Left lobe of liver (tissue), 2 donors: Measurements from ENCODE around the gene FGF1. TPM values are rescaled to one million over a fixed set of nuclear protein-coding genes. Genes with fewer than 3 reads are reported as not detected.

Source experiments
- ATAC-seq: fragments of 200-7000 bp; cut with Tn5 transposase; one replicate; pipeline ENCODE4 v1.9.1; 2020; ENCODE audit warnings: mild to moderate bottlenecking, moderate library complexity
- DNase-seq: peaks from one replicate; pipeline ENCODE4 v3.0.0-alpha.2; 2020; ENCODE audit warnings: low spot score
- total RNA-seq: library from RNA; stranded (reverse); gene quantifications from one replicate; pipeline ENCODE4 v1.2.1, GENCODE V29; 2021
- donor health status: DM: no; HTN: no; CAD: no; lungs with moderate emphysema.
- donor health status: DM: no; HTN: yes; CAD: no.

The FGF1 gene
- total RNA-seq, 1 donor from 2014 or later, result 0.25 TPM

DNA sequence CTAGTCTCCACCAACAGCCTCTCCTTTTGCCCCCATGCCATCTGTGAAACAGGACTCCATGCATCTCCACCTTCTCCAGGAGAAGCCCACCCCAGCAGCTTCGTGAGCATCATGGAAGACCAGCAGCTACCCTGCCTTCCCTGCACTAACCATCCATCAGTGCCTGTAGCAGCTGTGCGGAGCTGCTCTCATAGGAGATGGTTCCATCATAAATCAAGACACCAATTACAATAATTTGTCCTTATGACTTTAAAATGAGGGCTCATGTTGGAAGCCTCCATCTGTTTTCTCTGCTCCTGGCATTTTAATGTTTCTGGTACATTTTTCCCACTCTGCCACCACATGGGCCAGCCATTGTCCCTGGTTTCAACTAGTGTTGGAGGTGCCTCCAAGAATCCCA, 69.9 kb downstream of the FGF1 start:
- no peak for ATAC-seq
- no peak for DNase-seq

DNA sequence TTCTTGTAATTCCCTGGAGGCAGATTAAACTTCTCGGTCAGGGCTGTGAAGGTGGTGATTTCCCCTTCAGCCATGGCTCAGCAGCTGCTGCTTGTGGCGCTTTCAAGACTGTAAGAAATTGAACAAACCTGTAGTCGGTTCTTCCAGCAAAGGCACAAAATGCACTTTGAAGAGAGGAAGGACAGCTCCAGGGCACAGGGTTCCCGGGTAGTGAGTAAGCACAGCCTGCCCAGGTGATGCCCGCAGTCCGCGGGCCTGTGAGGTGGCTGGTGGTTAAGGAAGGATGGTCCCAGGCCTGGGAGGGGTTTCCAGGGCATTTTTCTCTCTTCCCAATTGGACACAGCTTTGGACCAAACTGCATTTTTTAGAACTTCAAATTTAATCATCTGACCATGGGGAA, 71.8 kb downstream of the FGF1 start:
- DNase-seq (no peak), ATAC-seq (no peak)

DNA sequence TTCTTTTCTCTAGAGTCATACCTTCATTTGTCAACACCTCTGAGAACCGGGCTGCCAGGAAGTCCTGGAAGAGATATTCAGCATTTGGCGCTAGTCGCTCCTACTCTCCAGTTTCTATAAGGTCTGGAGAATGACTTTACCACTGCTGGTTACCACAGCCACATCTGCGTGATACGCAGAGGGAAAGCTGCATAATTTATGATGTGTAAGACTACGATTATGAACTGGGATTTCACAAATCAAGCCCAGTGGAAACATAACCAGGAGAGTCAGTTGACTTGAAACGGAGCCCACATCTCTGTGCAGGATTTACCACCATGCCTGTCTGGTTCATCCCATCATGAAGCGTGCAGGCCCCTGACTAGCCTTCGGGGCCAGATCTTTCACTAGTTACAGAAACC, 72.6 kb downstream of the FGF1 start:
- ATAC-seq (no peak), DNase-seq (no peak)

DNA sequence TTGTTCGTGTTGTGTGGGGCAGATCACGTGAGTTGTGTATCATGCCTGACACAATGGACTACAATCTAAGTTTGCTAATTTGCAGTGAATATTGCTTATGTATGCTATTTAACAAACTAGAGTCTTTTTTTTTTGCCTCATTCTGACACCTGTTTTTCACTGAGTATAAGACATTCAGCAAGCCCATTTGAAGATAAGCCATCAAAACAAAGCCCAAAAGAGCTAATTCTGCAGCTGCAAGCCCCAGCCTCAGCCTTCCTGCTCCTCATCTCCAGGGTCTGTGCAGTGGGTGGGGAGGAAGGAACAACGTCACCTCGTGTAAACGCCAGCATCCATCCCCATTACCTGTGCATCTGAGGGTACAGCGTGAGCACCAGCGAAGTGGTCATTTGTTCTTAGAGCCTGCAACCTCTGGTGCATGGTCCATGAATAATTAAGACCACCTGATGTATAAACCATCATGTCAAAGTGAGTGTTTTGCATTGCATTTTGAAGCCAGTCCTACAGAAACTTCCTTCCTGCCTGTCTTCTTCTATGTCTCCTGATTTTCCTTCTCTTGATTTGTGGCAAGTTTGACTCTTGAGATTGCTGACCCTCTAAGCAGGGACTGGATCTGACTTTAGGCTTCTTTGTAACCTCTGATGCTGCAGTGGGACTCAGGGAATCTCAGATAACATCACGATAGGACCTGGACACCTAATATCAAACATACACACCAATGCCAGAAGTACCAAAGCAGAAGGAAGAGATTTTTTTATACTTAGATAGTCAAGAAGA, 73.2 kb downstream of the FGF1 start:
- ATAC-seq (no peak), DNase-seq (no peak)

DNA sequence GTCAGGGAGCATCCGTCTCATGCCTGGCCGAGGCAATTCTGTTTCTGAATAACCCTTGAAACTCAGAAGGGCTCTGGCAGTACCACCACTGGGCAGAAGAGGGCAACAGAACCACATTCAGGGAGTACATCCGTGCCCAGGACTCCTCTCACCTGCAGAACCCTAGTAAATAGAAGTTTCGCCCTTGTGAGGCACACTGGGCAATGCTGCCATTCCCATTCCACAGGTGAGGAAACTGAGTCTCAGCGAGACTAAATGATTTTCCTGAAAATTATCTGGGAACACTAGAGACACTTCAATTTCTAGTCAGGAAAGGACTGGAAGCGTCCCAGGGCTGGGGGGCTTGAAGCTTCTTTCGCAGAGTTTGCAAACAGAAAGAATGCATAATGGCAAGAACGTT, 74.7 kb downstream of the FGF1 start:
- DNase-seq, result peak; percentile 77

GRCh38 chr5:142610176-142611001, 75.5 kb downstream of the FGF1 start:
- DNase-seq (no peak), ATAC-seq (peak; percentile 73)

More for the DNA sequence above, 74.7 kb downstream of the FGF1 start:
- ATAC-seq, result peak; percentile 92

DNA sequence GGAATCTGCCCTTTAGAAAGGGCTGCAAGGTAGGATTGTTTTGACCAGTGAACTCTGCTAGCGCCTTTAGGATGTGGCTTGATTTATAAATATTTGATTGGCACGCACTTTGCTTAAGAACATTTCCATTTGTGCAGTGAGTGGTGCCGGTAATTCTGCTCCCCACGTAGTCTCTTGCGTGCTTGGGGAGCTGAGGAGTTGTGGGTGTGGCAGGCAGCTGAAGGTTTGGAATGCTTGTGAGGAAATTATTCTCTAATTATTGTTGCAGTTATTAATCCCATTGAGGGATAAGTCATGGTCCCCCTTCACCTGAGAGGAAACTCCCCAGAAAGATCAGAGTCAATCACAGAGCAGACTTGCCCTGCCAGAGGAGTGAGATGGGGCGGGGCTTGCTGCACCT, 76.7 kb downstream of the FGF1 start:
- DNase-seq, result no peak
- ATAC-seq, result no peak

GRCh38 chr5:142608081-142608480, 77.8 kb downstream of the FGF1 start:
- DNase-seq, result no peak
- ATAC-seq, result no peak

- DNase-seq, result no peak
- ATAC-seq, result no peak
These were observed 80.3 kb downstream of the FGF1 start for GRCh38 chr5:142605611-142606010.

DNA sequence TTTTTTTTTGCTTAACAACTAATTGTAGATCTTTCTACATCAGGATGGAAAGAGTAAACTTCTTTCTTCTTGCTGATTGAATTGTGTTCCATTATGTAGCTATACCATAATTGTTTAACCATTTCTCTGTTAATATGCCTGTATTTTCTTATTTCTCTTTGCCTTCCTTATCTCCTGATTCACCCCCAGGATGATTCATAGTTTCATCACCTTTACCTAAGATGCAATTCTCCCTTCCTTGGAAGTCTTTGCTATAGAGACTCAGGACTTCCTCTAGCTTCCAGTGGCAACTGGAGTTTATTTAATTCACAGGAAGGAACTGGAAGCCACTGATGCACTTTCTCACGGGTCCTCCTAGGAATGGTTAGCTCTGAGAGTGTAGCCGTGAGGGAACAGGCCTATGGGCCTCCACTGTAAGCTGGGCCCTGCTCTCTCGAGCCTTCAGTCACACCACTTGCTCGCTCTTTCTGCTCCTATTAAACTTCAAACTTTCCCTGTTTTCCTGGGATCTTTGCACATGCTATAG, 83.1 kb downstream of the FGF1 start:
- DNase-seq, result no peak
- ATAC-seq, result no peak

DNA sequence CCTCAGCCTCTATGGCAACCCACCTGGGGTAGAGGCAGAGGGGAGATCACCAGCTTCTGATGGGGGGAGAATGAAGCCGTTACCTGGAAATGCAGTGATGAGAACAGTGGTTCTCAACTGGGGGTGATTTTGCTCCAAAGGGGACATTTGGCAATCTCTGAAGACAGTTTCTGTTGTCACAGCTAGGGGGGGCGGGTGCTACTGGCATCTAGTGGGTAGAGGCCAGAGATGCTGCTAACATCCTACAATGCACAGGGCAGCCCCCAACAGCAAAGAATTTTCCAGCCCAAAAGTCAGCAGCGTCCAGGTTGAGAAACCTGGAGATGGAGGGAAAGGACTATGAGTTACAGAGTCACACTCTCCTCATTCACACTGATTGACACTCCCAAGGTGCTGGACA, 84.5 kb downstream of the FGF1 start:
- no peak for DNase-seq
- peak; percentile 22 for ATAC-seq

DNA sequence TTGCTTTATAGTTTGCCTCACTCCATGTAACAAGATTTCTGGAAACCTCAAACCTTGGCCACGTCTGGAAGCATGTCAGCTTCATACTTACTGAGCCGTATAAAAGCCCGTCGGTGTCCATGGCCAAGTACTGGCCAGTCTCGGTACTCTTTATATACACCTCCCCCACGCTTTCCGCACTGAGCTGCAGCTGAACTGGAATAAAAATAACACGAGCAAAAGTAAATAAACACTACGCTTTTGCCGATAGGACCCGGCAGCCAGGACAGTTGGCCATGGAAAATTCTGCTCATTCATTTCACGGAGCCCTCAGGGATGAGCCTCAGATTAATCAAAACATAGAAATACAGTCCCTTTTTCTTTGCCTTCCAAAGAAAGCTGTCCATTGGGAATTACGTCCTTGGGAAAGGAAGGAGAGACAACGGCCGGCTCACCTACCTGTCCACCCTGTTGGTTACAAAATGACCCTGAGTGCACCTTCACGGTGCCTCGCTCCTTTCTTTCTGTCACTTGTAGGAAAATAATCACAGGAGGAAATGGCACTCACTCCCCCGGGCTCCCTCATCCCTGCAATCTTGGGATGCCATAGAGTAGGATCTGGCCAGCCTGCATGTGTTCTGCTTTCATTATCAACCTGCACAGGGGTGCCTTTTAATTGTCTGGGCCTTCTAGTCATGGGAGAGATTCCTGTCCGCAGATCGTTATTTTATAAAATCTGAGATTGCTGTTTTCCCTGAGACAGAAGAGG, 85.1 kb downstream of the FGF1 start:
- peak; percentile 90 for ATAC-seq
- peak; percentile 55 for DNase-seq

DNA sequence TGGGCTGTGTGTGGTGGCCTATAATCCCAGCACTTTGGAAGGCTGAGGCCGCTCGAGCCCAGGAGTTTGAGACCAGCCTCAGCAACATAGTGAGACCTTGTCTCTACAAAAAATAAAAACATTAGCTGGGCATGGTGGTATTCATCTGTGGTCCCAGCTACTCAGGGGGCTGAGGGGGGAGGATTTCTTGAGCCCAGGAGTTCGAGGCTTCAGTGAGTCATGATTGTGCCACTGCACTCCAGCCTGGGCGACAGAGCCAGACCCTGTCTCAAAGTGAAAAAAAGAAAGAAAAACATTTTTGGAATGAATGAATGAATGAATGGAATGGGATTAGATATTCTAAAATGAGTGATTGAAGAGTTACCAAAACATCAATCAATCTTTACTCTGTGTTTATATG, 85.8 kb downstream of the FGF1 start:
- ATAC-seq (no peak), DNase-seq (no peak)

DNA sequence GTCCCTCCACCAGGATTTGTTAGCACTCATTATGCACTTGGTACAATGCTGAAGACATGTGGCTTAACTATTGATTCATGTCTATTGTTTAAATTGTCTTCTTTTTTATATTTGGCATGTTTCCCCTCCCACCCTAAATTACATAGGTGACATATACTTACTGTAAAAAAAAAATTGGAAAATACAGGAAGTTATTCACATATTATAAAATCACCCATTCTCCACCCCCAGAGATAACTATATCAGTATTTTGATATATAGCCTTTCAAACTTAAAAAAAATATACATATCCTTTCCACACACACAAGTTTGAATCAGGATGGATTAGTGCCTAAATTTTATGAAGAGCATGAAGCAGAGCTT, 87.6 kb downstream of the FGF1 start:
- ATAC-seq, result no peak

DNA sequence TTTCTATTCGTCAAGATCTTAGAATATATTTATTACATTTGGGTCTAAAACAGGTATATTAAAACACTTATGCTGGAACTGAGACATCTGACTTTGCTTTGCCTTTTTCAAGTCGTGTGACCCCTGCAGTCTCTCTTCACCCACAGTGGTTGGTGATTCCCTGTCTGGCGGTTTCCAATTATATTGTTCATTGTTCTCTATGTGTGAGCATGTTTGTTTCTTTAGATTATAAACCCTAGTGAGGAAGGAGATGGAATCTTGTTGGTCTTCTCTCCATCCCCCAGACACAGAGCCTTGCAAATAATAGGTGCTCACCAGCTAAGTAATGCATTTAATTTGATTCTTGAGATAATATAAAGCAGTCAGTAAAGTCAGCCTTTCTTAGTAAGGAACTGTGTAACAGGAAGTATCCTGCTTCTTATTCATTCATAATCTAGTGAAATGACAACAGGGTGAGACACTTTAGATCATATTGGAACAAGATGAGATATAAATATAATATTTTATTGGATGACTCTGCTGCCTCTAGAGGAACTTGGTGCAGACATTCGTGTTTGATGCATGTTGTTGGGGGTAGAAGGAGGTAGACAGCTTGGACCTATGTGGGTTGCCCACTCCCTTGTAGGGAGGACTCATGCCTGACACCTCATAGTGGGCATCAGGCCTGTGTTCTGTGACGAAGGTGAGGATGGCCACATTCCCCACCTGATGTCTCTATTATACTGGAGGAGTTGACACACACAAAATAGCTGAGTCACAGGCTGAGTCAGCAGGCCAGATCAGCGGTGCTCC, 88.1 kb downstream of the FGF1 start:
- ATAC-seq (no peak), DNase-seq (no peak)

More for the DNA sequence above, 87.6 kb downstream of the FGF1 start:
- DNase-seq, result no peak

GRCh38 chr5:142597025-142597424, 88.9 kb downstream of the FGF1 start:
- no peak for ATAC-seq
- DNase-seq, result no peak

DNA sequence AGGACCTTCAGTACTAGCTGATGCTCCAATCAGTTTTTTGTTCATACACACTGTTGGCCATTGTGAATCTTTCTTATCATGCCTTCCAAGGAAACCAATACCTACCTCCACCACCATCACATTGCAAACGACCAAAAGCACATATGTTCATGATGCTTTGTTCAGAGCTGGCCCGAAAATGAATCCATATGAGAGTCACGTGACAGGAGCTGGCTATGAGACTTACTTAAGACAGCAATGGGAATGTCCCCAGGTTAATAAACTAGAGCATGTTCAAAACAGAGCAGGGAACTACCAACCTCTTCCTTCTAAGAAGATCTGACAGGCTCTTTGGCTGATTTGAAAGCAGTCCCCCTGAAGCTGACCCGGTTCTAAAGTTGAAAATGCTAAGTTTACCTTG, 93.5 kb downstream of the FGF1 start:
- DNase-seq, result no peak
- no peak for ATAC-seq

- DNase-seq (no peak), ATAC-seq (no peak)
These were observed 95.2 kb downstream of the FGF1 start for GRCh38 chr5:142590451-142591231.

DNA sequence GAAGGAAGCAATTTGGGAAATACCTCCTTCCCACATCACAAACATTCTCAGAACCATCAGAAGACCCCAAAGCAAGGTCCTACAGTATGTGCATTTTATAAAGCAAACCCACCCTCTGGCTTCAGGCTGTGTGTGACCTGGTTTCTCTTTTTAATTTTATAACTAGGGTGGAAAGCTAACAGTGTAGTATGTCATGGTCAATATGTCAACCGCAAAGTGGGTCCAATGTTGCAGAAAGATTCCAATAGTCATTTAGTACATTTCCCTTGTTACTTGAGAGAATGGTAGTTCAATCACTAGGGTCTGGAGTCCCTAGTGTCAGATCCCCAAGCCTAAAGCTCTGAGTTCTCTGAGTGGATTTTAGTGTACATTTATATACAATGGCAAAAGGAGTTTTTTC, 96.2 kb downstream of the FGF1 start:
- no peak for DNase-seq
- no peak for ATAC-seq
